Pancreas (tissue), 10 donors: Measurements from ENCODE around the gene SPIRE2. TPM values are rescaled to one million over a fixed set of nuclear protein-coding genes. Genes with fewer than 3 reads are reported as not detected.
A peak's percentile ranks its signal among the peaks of the same experiment; 100 is the strongest.

Source experiments
- ATAC-seq, 4 donors: fragments of 200-7000 bp; cut with Tn5 transposase; one replicate each; pipeline versions ENCODE4 v1.8.0 to v1.9.1; 2020; ENCODE audit warnings: mild to moderate bottlenecking in 4 of 4, moderate library complexity in 4 of 4
- DNase-seq, 6 donors: peaks; one replicate each; pipeline ENCODE4 v3.0.0-alpha.2; 2020
- FAIRE-seq: peaks from 2 replicates; lab custom pipeline; 2012; peaks lifted over from hg19 to GRCh38; lab: Jason Lieb, UNC
- H3K27ac ChIP-seq, 4 donors: fragments of 200-600 bp; sonication (generic); 1 replicate in 3 of 4; 2 replicates in 1 of 4; pipeline versions ENCODE4 v1.5.0 to v1.8.0; 2020
- H3K27me3 ChIP-seq, 4 donors: fragments of 200-600 bp; one replicate each; pipeline ENCODE4 v1.8.0; 2021
- H3K36me3 ChIP-seq, 3 donors: fragments of 200-600 bp; sonication (generic) in 1 of 3; one replicate each; pipeline versions ENCODE4 v1.5.0 to v1.8.0; 2020 to 2021
- H3K4me1 ChIP-seq, 3 donors: fragments of 200-600 bp; one replicate each; pipeline ENCODE4 v1.8.0; 2021
- H3K4me3 ChIP-seq, 4 donors: fragments of 200-600 bp; sonication (generic) in 2 of 4; one replicate each; pipeline versions ENCODE4 v1.5.0 to v1.8.0; 2020 to 2021
- H3K9me3 ChIP-seq, 4 donors: fragments of 200-600 bp; one replicate each; pipeline ENCODE4 v1.8.0; 2021
- WGBS, 2 donors: extraction: QIAGEN DNeasy Blood & Tissue Kit; methylation state at CpG; one replicate each; pipeline ENCODE4 v1.1.7; 2013; 5-methylcytosine and 5-hydroxymethylcytosine counted together
- intact Hi-C, 3 donors: fragments of 100-400 bp; cut with DNase I; formaldehyde crosslinking; loops; one replicate each; pipeline versions ENCODE4 v1.11.1 to v1.14.2; 2022
- polyA plus RNA-seq, 2 donors: library from polyadenylated mRNA; stranded (reverse); fragments of 200-250 nt; gene quantifications; one replicate each; pipeline ENCODE4 v1.2.3, GENCODE V29; 2013
- total RNA-seq, 6 donors: library from RNA; stranded (reverse); fragmentation: NEBNext Ultra II Directional in 4 of 6; extraction: Animal tissue kit (Norgen Biotek cat#: 25700) in 4 of 6; gene quantifications; one replicate each; pipeline versions ENCODE4 v1.2.1 to v1.2.4, GENCODE V29; 2021 to 2023
- TF ChIP-seq, protein P1 (sequence below), 4 donors: fragments of 200-600 bp; sonication (generic) in 3 of 4; IDR thresholded peaks; one replicate each; pipeline versions ENCODE4 v1.5.0 to v1.8.0; 2021; ENCODE audit warnings: antibody characterized with exemption in 4 of 4
- donor health status: healthy with polysubstance abuse.
- donor health status: DM: no; HTN: no; CAD: no; lungs with moderate emphysema.
- donor health status: DM: no; HTN: no; CAD: no.
- donor health status: control.
- donor health status: control.
- donor health status: Bipolar disorder and iron deficiency.
- donor health status: DM: yes; HTN: yes; CAD: no.
- donor health status: DM: no; HTN: no; CAD: no.
- donor health status: DM: no; HTN: no; CAD: no.
- donor health status: DM: yes; HTN: yes; CAD: no.

Gene SPIRE2
- total and polyA plus RNA-seq, 8 donors: 1.6 to 11.5 (median 2.8) TPM

DNA sequence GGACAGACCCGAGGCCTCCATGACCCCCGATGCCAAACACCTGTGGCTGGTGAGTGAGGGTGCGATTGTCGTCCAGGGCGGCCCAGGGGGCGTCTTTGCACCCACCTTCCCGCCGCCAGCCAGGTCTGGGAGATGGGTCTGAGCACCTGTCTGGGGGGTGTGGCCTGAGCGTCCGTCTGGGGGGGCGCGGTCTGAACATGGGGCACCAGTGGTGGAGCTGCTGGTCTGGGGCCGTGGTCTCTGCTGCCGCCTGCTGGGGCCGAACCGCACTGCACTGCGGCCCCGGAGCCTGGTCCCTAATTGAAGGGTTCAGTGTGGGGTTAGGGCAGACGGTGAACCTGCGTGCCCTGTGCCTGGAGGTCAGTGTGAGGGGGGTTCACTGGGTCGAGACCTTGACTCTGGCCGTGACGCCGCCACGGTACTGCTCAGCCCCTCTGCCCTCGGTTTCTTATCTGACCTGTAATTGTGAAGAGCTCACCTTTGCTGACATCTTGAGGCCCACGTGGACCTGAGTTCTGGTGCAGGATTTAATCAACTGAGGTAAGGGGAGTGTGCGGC lies 32.6 kb downstream of the SPIRE2 start:
- no peaks in the 10 kb centered on the region for H3K4me1 ChIP-seq
- WGBS, 2 donors: 16 to 19% methylated on average over 23 to 28 of the region's 28 CpGs
- no peaks in the 10 kb centered on the region for H3K36me3 ChIP-seq
- FAIRE-seq (no peak), DNase-seq (peak; percentile 41 to 89 (median 78)), ATAC-seq (peak; percentile 81 to 97 (median 94))
- intact Hi-C loops: no loop called here
- TF ChIP-seq, protein P1, sequence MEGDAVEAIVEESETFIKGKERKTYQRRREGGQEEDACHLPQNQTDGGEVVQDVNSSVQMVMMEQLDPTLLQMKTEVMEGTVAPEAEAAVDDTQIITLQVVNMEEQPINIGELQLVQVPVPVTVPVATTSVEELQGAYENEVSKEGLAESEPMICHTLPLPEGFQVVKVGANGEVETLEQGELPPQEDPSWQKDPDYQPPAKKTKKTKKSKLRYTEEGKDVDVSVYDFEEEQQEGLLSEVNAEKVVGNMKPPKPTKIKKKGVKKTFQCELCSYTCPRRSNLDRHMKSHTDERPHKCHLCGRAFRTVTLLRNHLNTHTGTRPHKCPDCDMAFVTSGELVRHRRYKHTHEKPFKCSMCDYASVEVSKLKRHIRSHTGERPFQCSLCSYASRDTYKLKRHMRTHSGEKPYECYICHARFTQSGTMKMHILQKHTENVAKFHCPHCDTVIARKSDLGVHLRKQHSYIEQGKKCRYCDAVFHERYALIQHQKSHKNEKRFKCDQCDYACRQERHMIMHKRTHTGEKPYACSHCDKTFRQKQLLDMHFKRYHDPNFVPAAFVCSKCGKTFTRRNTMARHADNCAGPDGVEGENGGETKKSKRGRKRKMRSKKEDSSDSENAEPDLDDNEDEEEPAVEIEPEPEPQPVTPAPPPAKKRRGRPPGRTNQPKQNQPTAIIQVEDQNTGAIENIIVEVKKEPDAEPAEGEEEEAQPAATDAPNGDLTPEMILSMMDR (IDR thresholded peaks at IDR 0.05): peak; percentile 88 to 97 (median 92)
- H3K27ac ChIP-seq: no peak overlapping the region
- no peaks in the 10 kb centered on the region for H3K9me3 ChIP-seq
- no peak overlapping the region for H3K4me3 ChIP-seq
- no peaks in the 10 kb centered on the region for H3K27me3 ChIP-seq

DNA sequence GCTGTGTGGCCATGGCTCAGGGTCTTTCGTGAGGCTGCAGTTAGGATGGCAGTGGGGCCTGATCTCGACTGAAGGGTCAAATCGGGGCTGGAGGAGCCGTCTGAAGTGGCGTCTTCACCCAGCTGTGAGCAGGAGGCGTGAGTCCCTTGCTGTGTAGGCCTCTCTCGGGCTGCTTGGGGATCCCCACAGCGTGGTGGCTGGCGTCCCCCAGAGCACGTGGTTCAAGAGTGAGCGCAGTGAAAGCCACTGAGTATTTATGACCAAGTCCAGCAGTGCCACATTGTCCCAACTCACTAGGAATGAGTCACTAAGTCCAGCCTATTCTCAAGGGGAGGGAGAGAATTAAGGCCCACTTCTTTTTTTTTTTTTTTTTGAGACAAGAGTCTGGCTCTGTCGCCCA lies 33.4 kb downstream of the SPIRE2 start:
- WGBS, 2 donors: 86 to 90% methylated on average over 12 of the region's 12 CpGs
- no peaks in the 10 kb centered on the region for H3K36me3 ChIP-seq
- FAIRE-seq: no peak
- no peaks in the 10 kb centered on the region for H3K4me1 ChIP-seq
- DNase-seq: no peak
- no peak overlapping the region for H3K4me3 ChIP-seq
- no peak overlapping the region for H3K27ac ChIP-seq
- no peaks in the 10 kb centered on the region for H3K27me3 ChIP-seq
- TF ChIP-seq, protein P1 (IDR thresholded peaks at IDR 0.05): no peak
- no peaks in the 10 kb centered on the region for H3K9me3 ChIP-seq
- intact Hi-C loops: no loop called here
- no peak for ATAC-seq

DNA sequence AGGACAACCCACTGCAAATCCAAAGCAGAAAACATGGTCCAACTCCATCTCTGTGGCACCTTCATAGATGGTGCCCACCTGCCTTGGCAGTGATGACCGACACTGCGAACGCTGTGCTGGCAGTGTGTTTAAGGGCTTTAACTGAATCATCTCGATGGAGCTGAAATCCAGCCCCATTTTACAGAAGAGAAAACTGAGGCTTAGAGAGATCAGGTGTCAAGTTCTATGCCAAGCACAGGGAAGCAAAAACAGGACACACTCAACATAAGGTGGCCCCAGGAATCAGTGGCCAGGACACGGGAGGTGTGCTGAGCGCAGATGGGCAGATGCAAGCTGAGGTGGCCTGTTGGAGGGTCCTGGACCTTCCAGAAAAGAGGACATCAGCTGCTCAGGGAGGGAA lies 34.5 kb downstream of the SPIRE2 start:
- no peaks in the 10 kb centered on the region for H3K36me3 ChIP-seq
- no peak for ATAC-seq
- intact Hi-C loops: no loop called here
- H3K27ac ChIP-seq: no peak overlapping the region
- no peak overlapping the region for H3K4me3 ChIP-seq
- FAIRE-seq: no peak
- WGBS, 2 donors: 91 to 97% methylated on average over 6 of the region's 6 CpGs
- no peak for DNase-seq
- no peaks in the 10 kb centered on the region for H3K9me3 ChIP-seq
- TF ChIP-seq, protein P1 (IDR thresholded peaks at IDR 0.05): no peak
- no peaks in the 10 kb centered on the region for H3K27me3 ChIP-seq
- H3K4me1 ChIP-seq: no peaks in the 10 kb centered on the region

DNA sequence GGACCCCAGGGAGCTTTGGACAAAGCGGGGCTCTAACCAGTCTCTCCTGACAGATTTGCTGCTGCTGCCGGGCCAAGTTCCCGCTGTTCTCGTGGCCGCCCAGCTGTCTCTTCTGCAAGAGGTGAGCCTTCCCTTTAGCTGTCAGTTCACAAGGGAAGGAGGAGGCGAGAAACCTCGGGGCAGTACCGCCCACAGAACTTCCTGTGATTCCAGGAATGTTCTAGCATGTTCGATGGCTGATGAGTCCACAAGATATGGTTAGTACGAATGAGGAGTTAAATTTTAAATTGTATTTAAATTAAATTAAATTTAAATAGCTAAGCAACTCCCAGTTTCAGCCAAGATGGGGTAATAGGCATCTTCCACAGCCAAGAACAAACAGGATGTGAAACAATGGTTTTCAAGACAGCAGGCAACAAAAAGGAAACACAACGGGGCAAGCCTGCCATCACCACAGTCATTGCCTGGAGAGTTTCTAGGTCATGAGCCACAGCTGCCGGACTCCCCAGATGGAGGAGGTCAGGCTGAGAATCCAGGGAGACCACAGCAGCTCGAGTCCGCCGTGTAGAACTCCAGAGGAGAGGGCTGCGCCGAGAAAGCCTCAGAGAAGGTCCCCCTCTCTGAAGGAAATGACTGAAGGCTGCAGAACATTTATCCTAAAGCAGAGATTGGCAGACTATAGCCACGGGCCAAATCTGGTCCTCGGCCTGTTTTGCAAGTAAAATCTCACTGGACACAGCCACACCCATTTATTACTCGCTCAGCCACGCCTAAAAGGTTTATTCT lies 35.7 kb downstream of the SPIRE2 start:
- Histone ChIP-seq H3K27ac (peak overlapping the region in 2 of 4 donors; percentile 4 to 17), H3K9me3 (no peaks in the 10 kb centered on the region), H3K27me3 (no peaks in the 10 kb centered on the region), H3K4me1 (no peaks in the 10 kb centered on the region), H3K36me3 (no peaks in the 10 kb centered on the region), H3K4me3 (no peak overlapping the region)
- FAIRE-seq: no peak
- DNase-seq: peak in 1 of 6 donors; percentile 39
- WGBS, 2 donors: 79 to 82% methylated on average over 21 of the region's 21 CpGs
- intact Hi-C loops: no loop called here
- TF ChIP-seq, protein P1 (IDR thresholded peaks at IDR 0.05): no peak
- peak in 2 of 4 donors; percentile 28 to 47 for ATAC-seq

- H3K4me3 ChIP-seq: no peak overlapping the region
- DNase-seq (no peak), ATAC-seq (no peak), FAIRE-seq (no peak)
- 53 to 67% methylated on average over 5 of the region's 5 CpGs for WGBS, 2 donors
- peak overlapping the region in 2 of 4 donors; percentile 4 to 17 for H3K27ac ChIP-seq
- no peaks in the 10 kb centered on the region for H3K36me3 ChIP-seq
- no peaks in the 10 kb centered on the region for H3K27me3 ChIP-seq
- no peaks in the 10 kb centered on the region for H3K4me1 ChIP-seq
- no peaks in the 10 kb centered on the region for H3K9me3 ChIP-seq
- intact Hi-C loops: no loop called here
- TF ChIP-seq, protein P1 (IDR thresholded peaks at IDR 0.05): no peak
These were observed 36.2 kb downstream of the SPIRE2 start for GRCh38 chr16:89864527-89864820.
